Heart left ventricle (tissue), 13 donors: ENCODE data around the gene ZNF628.

ENCODE experiments used
- CTCF ChIP-seq, 12 donors: fragments of 200-600 bp; sonication (generic) in 4 of 12; IDR thresholded peaks; one replicate each; pipeline versions ENCODE4 v1.5.0 to v1.8.0; 2018 to 2022; ENCODE audit warnings: antibody characterized with exemption in 12 of 12, mild to moderate bottlenecking in 5 of 12
- POLR2A ChIP-seq, 2 donors: fragments of 450-650 bp; IDR thresholded peaks; one replicate each; pipeline ENCODE4 v1.6.1; 2017; ENCODE audit warnings: antibody characterized with exemption in 2 of 2, mild to moderate bottlenecking in 2 of 2, moderate library complexity in 2 of 2
- donor health status: ischemic (EF 13 %, LVEDD 7.1; RV severe dilation, severe dysfunction).
- donor health status: DM: no; HTN: yes; CAD: no.
- donor health status: DM: no; HTN: no; CAD: no.
- donor health status: ischemic (EF 25% LVEDD 6.9; RV normal size, moderate dysfunction).
- donor health status: ischemic (EF 25% LVEDD 5.7; RV mildly dilated, moderate dysfunction).
- donor health status: ischemic (EF 35%, LVEDD 5.7; RV mildly dilated, moderate dysfunction).
- donor health status: nonischemic (EF 11% LVEDD 7.7; RV severe dilation, severe dysfunction).
- donor health status: DM: yes; HTN: yes; CAD: no.
- donor health status: PGD.
- donor health status: ischemic (EF 29% LVEDD 5.4; RV normal size, mild dysfunction).
- donor health status: nonischemic (EF 23%, LVEDD 6.1; RV moderate dilation, normal function).

DNA sequence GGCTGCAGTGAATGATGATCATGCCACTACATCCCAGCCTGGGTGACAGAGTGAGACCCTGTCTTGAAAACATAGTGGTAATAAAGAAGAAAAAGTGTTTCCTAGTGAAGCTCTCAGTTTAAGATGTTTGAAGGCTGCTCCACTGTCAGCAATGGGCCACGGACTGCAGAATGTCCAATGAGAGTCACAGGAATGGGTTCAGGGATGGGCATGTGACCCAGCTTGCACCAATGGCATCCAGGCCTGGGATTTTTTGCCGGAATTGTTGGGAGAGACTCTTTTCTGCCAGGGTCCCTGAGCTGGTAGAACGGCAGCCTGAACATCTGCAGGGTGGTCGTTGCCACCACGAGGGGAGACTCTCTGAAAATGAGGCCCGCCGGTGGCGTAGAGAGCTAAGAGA, 39.6 kb upstream of the ZNF628 start:
- TF ChIP-seq POLR2A (IDR thresholded peaks at IDR 0.05) (no peak), CTCF (IDR thresholded peaks at IDR 0.05) (no peak)
